Right atrium auricular region (tissue), 2 donors: Measurements from ENCODE around the gene CCDC69. TPM values are rescaled to one million over a fixed set of nuclear protein-coding genes. Genes with fewer than 3 reads are reported as not detected.

Experiments used
- DNase-seq: peaks from one replicate; pipeline ENCODE4 v3.0.0-alpha.2; 2019; ENCODE audit warnings: low spot score
- H3K27ac ChIP-seq, 2 donors: fragments of 200-600 bp; sonication (generic); 1 replicate in 1 of 2; 2 replicates in 1 of 2; pipeline ENCODE4 v1.5.1; 2016 to 2019
- H3K27me3 ChIP-seq, 2 donors: fragments of 200-600 bp; sonication (generic); one replicate each; pipeline versions ENCODE4 v1.5.1 to v1.6.0; 2017 to 2019
- H3K36me3 ChIP-seq: fragments of 200-600 bp; sonication (generic); one replicate; pipeline ENCODE4 v1.5.1; 2016
- H3K4me1 ChIP-seq, 2 donors: fragments of 200-600 bp; sonication (generic); one replicate each; pipeline versions ENCODE4 v1.5.1 to v1.6.0; 2017 to 2019
- H3K4me3 ChIP-seq, 2 donors: fragments of 200-600 bp; sonication (generic); 1 replicate in 1 of 2; 2 replicates in 1 of 2; pipeline ENCODE4 v1.5.1; 2017 to 2019; ENCODE audit warnings: mild to moderate bottlenecking in 1 of 2, moderate library complexity in 1 of 2
- H3K9me3 ChIP-seq, 2 donors: fragments of 200-600 bp; sonication (generic); one replicate each; pipeline ENCODE4 v1.5.1; 2019
- total RNA-seq, 2 donors: library from RNA; depleted of rRNA; stranded (reverse); fragments of >200 nt; gene quantifications; one replicate each; pipeline ENCODE4 v1.1.0, GENCODE V29; 2016
- TF ChIP-seq, protein P1 (sequence below), 2 donors: fragments of 200-600 bp; sonication (generic); IDR thresholded peaks; one replicate each; pipeline ENCODE4 v1.5.1; 2019; ENCODE audit warnings: antibody characterized with exemption in 2 of 2

Gene CCDC69
- total RNA-seq, 2 donors from 2014 or later = 185 to 202 TPM

DNA sequence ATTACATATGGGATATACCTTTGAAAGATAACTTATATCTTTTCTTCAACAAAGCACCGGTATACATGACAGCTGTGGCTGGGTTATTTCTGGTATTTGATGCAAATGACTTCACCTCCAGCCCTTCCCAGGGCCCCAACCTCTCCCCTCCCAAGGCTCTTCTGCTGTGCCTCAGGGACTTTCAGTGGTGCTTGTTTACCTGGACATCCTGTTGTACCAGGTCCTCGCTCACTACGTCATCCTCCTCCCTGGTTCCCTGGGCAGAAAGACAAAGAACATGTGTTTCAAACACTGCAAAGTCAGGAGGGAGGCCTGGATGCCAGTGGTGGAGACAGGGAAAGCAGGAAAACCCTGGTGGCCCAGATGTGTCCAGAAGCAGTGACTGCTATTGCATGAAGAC lies 89.7 kb downstream of the CCDC69 start:
- TF ChIP-seq, protein P1, sequence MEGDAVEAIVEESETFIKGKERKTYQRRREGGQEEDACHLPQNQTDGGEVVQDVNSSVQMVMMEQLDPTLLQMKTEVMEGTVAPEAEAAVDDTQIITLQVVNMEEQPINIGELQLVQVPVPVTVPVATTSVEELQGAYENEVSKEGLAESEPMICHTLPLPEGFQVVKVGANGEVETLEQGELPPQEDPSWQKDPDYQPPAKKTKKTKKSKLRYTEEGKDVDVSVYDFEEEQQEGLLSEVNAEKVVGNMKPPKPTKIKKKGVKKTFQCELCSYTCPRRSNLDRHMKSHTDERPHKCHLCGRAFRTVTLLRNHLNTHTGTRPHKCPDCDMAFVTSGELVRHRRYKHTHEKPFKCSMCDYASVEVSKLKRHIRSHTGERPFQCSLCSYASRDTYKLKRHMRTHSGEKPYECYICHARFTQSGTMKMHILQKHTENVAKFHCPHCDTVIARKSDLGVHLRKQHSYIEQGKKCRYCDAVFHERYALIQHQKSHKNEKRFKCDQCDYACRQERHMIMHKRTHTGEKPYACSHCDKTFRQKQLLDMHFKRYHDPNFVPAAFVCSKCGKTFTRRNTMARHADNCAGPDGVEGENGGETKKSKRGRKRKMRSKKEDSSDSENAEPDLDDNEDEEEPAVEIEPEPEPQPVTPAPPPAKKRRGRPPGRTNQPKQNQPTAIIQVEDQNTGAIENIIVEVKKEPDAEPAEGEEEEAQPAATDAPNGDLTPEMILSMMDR (IDR thresholded peaks at IDR 0.05) = no peak
- H3K36me3 ChIP-seq = peaks cover 100% of the 10 kb centered on the region
- no peaks in the 10 kb centered on the region for H3K27me3 ChIP-seq
- H3K9me3 ChIP-seq = no peaks in the 10 kb centered on the region
- H3K4me3 ChIP-seq = no peak overlapping the region
- no peak for DNase-seq
- no peak overlapping the region for H3K27ac ChIP-seq
- H3K4me1 ChIP-seq = no peaks in the 10 kb centered on the region

DNA sequence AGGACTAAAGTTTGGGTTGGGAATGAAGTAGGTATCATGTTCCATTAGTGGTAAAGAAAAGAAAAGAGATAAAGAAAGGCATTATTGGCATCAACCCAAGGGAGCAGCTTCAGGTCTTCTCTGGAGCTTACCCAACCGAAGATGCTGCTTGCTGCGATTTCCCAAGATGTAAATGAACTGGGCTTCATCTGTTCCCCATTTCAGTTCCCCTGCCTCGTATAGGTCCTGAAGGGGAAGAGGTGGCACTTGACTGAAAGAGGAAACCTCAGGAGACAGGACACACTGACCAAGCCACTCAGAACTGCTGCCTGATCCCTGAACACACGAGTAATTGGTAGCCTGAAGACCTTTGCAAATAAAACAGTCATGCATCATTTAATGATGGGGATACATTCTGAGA lies 90.9 kb downstream of the CCDC69 start:
- Histone ChIP-seq H3K27me3 (no peaks in the 10 kb centered on the region), H3K9me3 (no peaks in the 10 kb centered on the region), H3K27ac (no peak overlapping the region), H3K4me1 (no peaks in the 10 kb centered on the region), H3K4me3 (no peak overlapping the region), H3K36me3 (peaks cover 100% of the 10 kb centered on the region)
- TF ChIP-seq, protein P1 (IDR thresholded peaks at IDR 0.05) = no peak
- DNase-seq = no peak

Other genes starting within 250 kb of the CCDC69 start
- 1,000 to 10,000 TPM; 2,222 to 2,480 TPM for gene GPX3, start 203.5 kb downstream of the CCDC69 start, total RNA-seq
- 10 to 100 TPM; 68.9 to 92.6 TPM for gene TNIP1, start 143.1 kb downstream of the CCDC69 start, total RNA-seq
- gene ANXA6, start 66.3 kb downstream of the CCDC69 start, total RNA-seq = 100 to 1,000 TPM; 164 to 165 TPM
- 10 to 100 TPM; 21.5 to 36.4 TPM for gene GM2A, start 29.1 kb upstream of the CCDC69 start, total RNA-seq
- not detected for gene SLC36A3, start 79.7 kb upstream of the CCDC69 start, total RNA-seq
- not detected for gene SLC36A2, start 123.5 kb upstream of the CCDC69 start, total RNA-seq
- gene SLC36A1, start 223.5 kb upstream of the CCDC69 start, total RNA-seq = 1 to 10 TPM; 3.9 to 5.8 TPM